Endothelial cell of umbilical vein (primary cell): ENCODE data around the gene JPT2. TPM values are rescaled to one million over a fixed set of nuclear protein-coding genes. Genes with fewer than 3 reads are reported as not detected.

Experiments
- BruUV-seq: library from RNA; stranded (reverse); fragments of 400-500 nt; replicated peaks from 2 replicates; lab custom pipeline; 2021; lab: Mats Ljungman, UMichigan
- CTCF ChIA-PET: fragments of 300-600, 350-600 bp; sonication (Branson Sonifier 250); formaldehyde crosslinking; loops from one replicate; lab custom pipeline; 2021; ENCODE audit warnings: antibody characterized with exemption, inconsistent platforms; lab: Charles Lee
- POLR2A ChIA-PET: fragments of 300-600, 350-600 bp; sonication (Branson Sonifier 250); formaldehyde crosslinking; loops from one replicate; lab custom pipeline; 2021; ENCODE audit warnings: antibody characterized with exemption, inconsistent platforms; lab: Charles Lee
- DNase-seq: peaks from one replicate; pipeline ENCODE4 v3.0.0-alpha.2; 2011; ENCODE audit warnings: low read depth, low spot score
- FAIRE-seq: peaks from 2 replicates; lab custom pipeline; 2011; peaks lifted over from hg19 to GRCh38; lab: Jason Lieb, UNC
- H2AFZ ChIP-seq: 2 replicates; pipeline ENCODE4 v1.6.0; 2012; ENCODE audit warnings: low read depth, low read length, control low read depth, inconsistent platforms
- H3K27ac ChIP-seq: 2 replicates; pipeline ENCODE4 v1.5.1; 2011; ENCODE audit warnings: low read depth, mild to moderate bottlenecking, control low read depth, low read length, moderate library complexity; ENCODE audit not compliant: insufficient read depth
- H3K27me3 ChIP-seq, 2 experiments: 2 replicates each; pipeline versions ENCODE4 v1.6.0 to v1.6.1; 2011; ENCODE audit warnings: low read length in 2 of 2, mixed read lengths in 1 of 2; ENCODE audit not compliant: control insufficient read depth in 2 of 2, insufficient read depth in 2 of 2
- H3K36me3 ChIP-seq, 2 experiments: 2 replicates in 1 of 2; 3 replicates in 1 of 2; pipeline ENCODE4 v1.5.1; 2011; ENCODE audit warnings: low read length in 2 of 2, mild to moderate bottlenecking in 1 of 2, moderate library complexity in 1 of 2; ENCODE audit not compliant: control insufficient read depth in 2 of 2, insufficient read depth in 2 of 2; ENCODE audit errors: extremely low read depth in 1 of 2
- H3K4me1 ChIP-seq: 3 replicates; pipeline ENCODE4 v1.5.1; 2011; ENCODE audit warnings: mild to moderate bottlenecking, low read length; ENCODE audit not compliant: control insufficient read depth, insufficient read depth; ENCODE audit errors: extremely low read depth
- H3K4me2 ChIP-seq: 2 replicates; pipeline ENCODE4 v1.6.1; 2011; ENCODE audit warnings: low read length, control low read depth, mixed read lengths; ENCODE audit not compliant: insufficient read depth
- H3K4me3 ChIP-seq, 3 experiments: fragments of 200-600 bp in 1 of 3; sonication (generic), shearing (Covaris generic) in 1 of 3; replicated peaks in 1 of 3; 2 replicates each; pipeline ENCODE4 v1.5.1; 2011 to 2016; ENCODE audit warnings: control low read depth in 3 of 3, low read length in 3 of 3, mild to moderate bottlenecking in 2 of 3, inconsistent platforms in 1 of 3, low read depth in 1 of 3, moderate library complexity in 1 of 3; ENCODE audit not compliant: insufficient read depth in 1 of 3
- H3K79me2 ChIP-seq: 2 replicates; pipeline ENCODE4 v1.6.0; 2012; ENCODE audit warnings: low read length, inconsistent platforms; ENCODE audit not compliant: control insufficient read depth, insufficient read depth
- H3K9ac ChIP-seq: replicated peaks from 2 replicates; pipeline ENCODE3; 2011; ENCODE audit warnings: low read length, control low read depth; ENCODE audit not compliant: insufficient read depth; ENCODE audit errors: extremely low read depth
- H3K9me1 ChIP-seq: replicated peaks from 3 replicates; pipeline ENCODE4 v1.6.0; 2011; ENCODE audit warnings: mild to moderate bottlenecking, low read length; ENCODE audit not compliant: control insufficient read depth, insufficient read depth; ENCODE audit errors: extremely low read depth
- H3K9me3 ChIP-seq: replicated peaks from 2 replicates; pipeline ENCODE4 v1.5.1; 2012; ENCODE audit warnings: low read length, inconsistent platforms; ENCODE audit not compliant: control insufficient read depth, insufficient read depth
- H4K20me1 ChIP-seq: replicated peaks from 2 replicates; pipeline ENCODE3; 2011; ENCODE audit warnings: mild to moderate bottlenecking, low read length; ENCODE audit not compliant: control insufficient read depth, insufficient read depth; ENCODE audit errors: extremely low read depth
- EZH2 ChIP-seq: IDR thresholded peaks from 2 replicates; pipeline ENCODE4 v1.6.1; 2012; ENCODE audit warnings: borderline replicate concordance, low read depth, mild to moderate bottlenecking, moderate library complexity, low read length, inconsistent platforms; ENCODE audit not compliant: severe bottlenecking
- FOS ChIP-seq: IDR thresholded peaks from 2 replicates; pipeline ENCODE4 v1.6.1; 2011; ENCODE audit warnings: mild to moderate bottlenecking, low read length, moderate library complexity, borderline replicate concordance; ENCODE audit not compliant: insufficient read depth
- GATA2 ChIP-seq: IDR thresholded peaks from 2 replicates; pipeline ENCODE4 v1.7.0; 2011; ENCODE audit warnings: low read depth, mild to moderate bottlenecking, moderate library complexity, mixed read lengths, low read length; ENCODE audit not compliant: insufficient read length, insufficient read depth
- JUN ChIP-seq: IDR thresholded peaks from 2 replicates; pipeline ENCODE4 v1.6.1; 2011; ENCODE audit warnings: borderline replicate concordance, low read depth; ENCODE audit not compliant: insufficient read length, insufficient read depth
- MYC ChIP-seq: IDR thresholded peaks from one replicate; pipeline ENCODE4 v1.6.1; 2011; ENCODE audit warnings: mild to moderate bottlenecking, low read depth, low read length
- POLR2A ChIP-seq: IDR thresholded peaks from 2 replicates; pipeline ENCODE4 v1.6.1; 2012; ENCODE audit warnings: low read depth, mild to moderate bottlenecking, control low read depth, low read length
- POLR2AphosphoS5 ChIP-seq: IDR thresholded peaks from 2 replicates; pipeline ENCODE4 v1.6.1; 2012; ENCODE audit warnings: low read depth, mild to moderate bottlenecking, control low read depth, low read length, moderate library complexity; ENCODE audit not compliant: insufficient read depth
- dilution Hi-C: fragments of 300-500 bp; cut with MboI; formaldehyde crosslinking; loops from one replicate; pipeline ENCODE4 v1.15.0; 2019; ENCODE audit warnings: low sequenced_read_pairs; ENCODE audit not compliant: extremely low pct_ligation_motif_present
- intact Hi-C: fragments of 100-400 bp; cut with micrococcal nuclease; formaldehyde crosslinking; loops from one replicate; pipeline ENCODE4 v1.10.0; 2022
- polyA plus RNA-seq, 4 experiments: library from polyadenylated mRNA; depleted of rRNA in 3 of 4; stranded (reverse) in 3 of 4; unstranded in 1 of 4; fragments of >200 nt; gene quantifications; 2 replicates each; pipeline versions ENCODE4 v1.2.1 to v1.2.3, GENCODE V29; 2011 to 2012; ENCODE audit warnings: missing spikeins in 1 of 4
- total RNA-seq: library from RNA; stranded (reverse); gene quantifications from 2 replicates; pipeline ENCODE4 v1.2.3, GENCODE V29; 2021
- TF ChIP-seq, protein P1 (sequence below): IDR thresholded peaks from 2 replicates; pipeline ENCODE4 v1.6.1; 2011; ENCODE audit not compliant: insufficient read depth, insufficient read length
- TF ChIP-seq, protein P2 (sequence below), 2 donors: IDR thresholded peaks; 1 replicate in 1 of 2; 2 replicates in 1 of 2; pipeline ENCODE4 v1.5.1; 2011; ENCODE audit warnings: low read length in 2 of 2, mild to moderate bottlenecking in 2 of 2, moderate library complexity in 2 of 2, control low read depth in 1 of 2, inconsistent platforms in 1 of 2, low read depth in 1 of 2; ENCODE audit not compliant: insufficient read depth in 1 of 2; ENCODE audit errors: extremely low read depth in 1 of 2

JPT2 gene
- total and polyA plus RNA-seq, 2 donors (not counting 3 experiments of a cell fraction or from before 2014, with no cell fraction given) = 35.8 to 93.3 TPM

DNA sequence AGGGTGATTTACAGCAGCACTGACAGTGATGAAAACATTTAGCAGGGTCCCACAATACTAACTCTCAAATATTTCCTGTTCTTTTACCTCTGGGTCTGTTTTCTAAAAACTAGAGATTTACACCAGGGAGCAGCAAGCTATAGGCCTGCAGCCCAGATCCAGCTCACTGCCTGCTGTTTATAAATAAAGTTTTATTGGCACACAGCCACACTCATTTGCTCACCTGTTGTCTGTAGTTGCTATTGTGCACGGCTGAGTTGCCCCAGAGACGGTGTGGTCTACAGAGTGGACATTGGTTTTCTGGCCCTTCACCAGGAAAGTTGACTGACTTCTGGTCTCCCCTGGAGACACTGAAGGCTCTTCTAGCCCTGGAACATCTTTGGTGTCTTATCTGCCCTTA, 16.3 kb upstream of the JPT2 start:
- CTCF ChIA-PET = no interaction called here
- H3K9me3 ChIP-seq = no peaks in the 10 kb centered on the region
- H3K36me3 ChIP-seq = peaks cover 15 to 56% of the 10 kb centered on the region in 2 experiments
- no peaks in the 10 kb centered on the region for H3K79me2 ChIP-seq
- FAIRE-seq = no peak
- no peak overlapping the region for H3K27ac ChIP-seq
- TF ChIP-seq MYC (no peak), FOS (no peak), GATA2 (no peak), POLR2AphosphoS5 (no peak), JUN (no peak), POLR2A (no peak), EZH2 (no peak)
- TF ChIP-seq, protein P1, sequence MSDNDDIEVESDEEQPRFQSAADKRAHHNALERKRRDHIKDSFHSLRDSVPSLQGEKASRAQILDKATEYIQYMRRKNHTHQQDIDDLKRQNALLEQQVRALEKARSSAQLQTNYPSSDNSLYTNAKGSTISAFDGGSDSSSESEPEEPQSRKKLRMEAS = no peak
- TF ChIP-seq, protein P2, sequence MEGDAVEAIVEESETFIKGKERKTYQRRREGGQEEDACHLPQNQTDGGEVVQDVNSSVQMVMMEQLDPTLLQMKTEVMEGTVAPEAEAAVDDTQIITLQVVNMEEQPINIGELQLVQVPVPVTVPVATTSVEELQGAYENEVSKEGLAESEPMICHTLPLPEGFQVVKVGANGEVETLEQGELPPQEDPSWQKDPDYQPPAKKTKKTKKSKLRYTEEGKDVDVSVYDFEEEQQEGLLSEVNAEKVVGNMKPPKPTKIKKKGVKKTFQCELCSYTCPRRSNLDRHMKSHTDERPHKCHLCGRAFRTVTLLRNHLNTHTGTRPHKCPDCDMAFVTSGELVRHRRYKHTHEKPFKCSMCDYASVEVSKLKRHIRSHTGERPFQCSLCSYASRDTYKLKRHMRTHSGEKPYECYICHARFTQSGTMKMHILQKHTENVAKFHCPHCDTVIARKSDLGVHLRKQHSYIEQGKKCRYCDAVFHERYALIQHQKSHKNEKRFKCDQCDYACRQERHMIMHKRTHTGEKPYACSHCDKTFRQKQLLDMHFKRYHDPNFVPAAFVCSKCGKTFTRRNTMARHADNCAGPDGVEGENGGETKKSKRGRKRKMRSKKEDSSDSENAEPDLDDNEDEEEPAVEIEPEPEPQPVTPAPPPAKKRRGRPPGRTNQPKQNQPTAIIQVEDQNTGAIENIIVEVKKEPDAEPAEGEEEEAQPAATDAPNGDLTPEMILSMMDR (IDR thresholded peaks at IDR 0.05; ENCODE audit: extremely low read depth in 1 of 2, insufficient read depth in 1 of 2, low read depth in 1 of 2, low read length in 2 of 2) = no peak
- no peaks in the 10 kb centered on the region for H4K20me1 ChIP-seq
- no peak overlapping the region for H3K9ac ChIP-seq
- no peaks in the 10 kb centered on the region for H3K9me1 ChIP-seq
- DNase-seq = no peak
- H3K27me3 ChIP-seq = no peaks in the 10 kb centered on the region
- BruUV-seq = no TSS peak
- dilution Hi-C loops = no loop called here
- H3K4me3 ChIP-seq = no peak overlapping the region
- no peak overlapping the region for H3K4me2 ChIP-seq
- POLR2A ChIA-PET = no interaction called here
- H2AFZ ChIP-seq = no peak overlapping the region
- intact Hi-C loops = no loop called here
- peaks cover 8% of the 10 kb centered on the region for H3K4me1 ChIP-seq
